CD4-positive, alpha-beta T cell treated with Interleukin-6 for 4 hours (primary cell): Measurements from ENCODE around the gene SURF6.
"Not testable (repeated sequence)": the region's sequence is repeated elsewhere in the genome, so short reads cannot be mapped to it uniquely, and the experiment has no call there.

ENCODE experiments used
- DNase-seq: peaks from one replicate; pipeline ENCODE4 v3.0.0-alpha.2; 2020; ENCODE audit warnings: mixed read lengths

The SURF6 gene

DNA sequence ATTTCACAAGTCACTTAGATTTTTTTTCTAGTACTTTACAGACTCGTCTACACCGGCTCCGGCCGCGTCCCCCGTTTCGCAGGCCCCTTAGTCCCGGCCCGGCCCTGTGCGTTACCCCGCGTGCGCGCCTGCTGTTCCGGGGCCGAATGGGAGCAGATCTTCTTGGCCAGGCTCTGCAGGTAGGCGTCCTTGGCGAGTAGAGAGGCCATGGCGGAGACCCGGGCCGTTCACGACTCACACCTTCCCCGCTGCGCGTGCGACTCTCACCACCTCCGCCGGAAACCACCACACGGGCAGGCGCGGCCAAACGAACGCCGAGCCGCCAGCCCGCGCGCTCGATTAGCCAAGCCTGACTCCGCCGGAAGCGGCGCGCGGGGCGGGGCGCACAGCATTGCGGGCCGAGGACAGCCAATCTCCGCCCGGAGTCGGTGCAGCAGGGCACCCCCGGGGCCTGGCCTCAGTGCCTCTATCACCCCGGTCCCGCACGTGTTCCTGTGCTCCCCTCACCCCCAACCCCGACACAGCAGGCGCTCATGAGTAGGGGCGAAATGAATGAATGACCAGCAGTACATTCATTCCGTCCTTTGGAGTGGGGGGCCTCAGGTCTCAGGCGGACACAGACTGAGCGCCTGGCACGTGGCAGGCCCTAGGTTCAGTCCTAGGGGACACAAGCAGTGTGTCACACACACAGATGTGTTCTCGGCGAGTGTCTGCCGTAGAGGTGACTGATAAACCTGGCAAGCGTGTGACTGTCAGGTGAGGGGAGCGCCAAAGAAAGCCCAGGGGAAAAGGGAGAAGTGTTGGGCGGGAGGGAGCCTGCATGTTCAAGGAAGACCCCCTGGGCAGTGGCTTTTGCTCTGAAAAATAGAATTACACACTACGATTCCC, at the start of gene SURF6:
Gene SURF6 (minus strand): TSS at position 265 of the 888 bp plus-strand sequence. CDS start 56 bp downstream, at position 209.
- DNase-seq: peak; percentile 94

DNA sequence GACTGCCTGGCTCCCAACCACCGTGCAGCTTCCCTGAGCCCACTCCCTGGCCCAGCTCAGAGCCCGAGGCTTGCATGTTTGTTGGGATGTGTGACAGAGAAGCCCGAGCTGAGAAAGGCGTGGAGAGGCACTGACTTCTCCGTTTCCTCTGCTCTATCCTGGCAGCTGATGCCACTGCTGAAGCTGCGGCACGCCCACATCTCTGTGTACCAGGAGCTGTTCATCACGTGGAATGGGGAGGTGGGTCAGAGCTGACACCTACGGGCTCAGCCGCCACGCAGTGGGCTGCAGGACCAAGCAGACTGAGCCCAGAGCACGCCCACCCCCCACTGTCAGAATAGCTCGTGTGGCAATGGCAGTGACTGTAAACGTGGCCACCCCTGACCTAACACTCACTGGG, 49.5 kb upstream of the SURF6 start:
- DNase-seq: no peak

DNA sequence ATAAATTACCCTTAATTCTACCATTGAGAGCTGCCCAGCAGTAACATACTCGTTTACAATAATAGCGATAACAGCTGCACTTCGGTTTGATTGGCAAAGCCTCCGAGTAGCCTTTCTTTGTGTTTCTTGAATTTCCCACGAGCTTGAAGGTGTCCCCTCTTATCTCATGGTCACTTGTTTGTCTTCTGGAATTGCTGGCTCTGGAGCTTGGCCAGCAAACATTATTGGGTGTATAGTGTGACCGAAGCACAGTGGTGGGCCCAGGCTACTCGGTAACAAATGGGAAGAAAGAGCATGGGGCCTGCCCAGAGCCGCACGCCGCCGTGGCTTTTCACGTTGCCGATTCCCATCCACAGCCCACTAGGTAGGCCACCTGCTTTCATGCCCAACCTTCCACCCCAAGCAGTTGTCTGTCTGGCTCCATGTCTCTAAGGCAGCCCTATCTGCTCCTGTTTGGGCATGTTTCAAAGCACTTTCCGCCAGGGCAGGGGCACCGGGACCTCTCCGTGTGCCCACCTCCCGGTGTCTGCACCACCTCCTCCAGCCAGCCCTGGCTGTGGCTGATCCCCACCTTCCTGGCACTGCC, 48.8 kb upstream of the SURF6 start:
- no peak for DNase-seq

DNA sequence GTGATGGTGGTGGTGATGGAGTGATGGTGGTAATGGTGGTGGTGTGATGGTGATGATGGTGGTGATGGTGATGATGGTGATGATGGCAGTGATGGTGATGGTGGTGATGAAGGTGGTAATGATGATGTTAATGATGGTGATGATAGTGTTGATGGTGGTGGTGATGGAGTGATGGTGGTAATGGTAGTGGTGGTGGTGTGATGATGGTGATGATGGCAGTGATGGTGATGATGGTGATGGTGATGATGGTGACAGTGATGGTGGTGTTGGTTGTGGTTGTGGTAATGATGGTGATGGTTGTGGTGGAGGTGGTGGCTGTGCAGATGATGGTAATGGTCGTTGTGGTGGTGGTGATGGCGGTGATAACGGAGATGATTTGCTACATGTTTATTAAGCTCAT, 47.5 kb upstream of the SURF6 start:
- DNase-seq: no peak

DNA sequence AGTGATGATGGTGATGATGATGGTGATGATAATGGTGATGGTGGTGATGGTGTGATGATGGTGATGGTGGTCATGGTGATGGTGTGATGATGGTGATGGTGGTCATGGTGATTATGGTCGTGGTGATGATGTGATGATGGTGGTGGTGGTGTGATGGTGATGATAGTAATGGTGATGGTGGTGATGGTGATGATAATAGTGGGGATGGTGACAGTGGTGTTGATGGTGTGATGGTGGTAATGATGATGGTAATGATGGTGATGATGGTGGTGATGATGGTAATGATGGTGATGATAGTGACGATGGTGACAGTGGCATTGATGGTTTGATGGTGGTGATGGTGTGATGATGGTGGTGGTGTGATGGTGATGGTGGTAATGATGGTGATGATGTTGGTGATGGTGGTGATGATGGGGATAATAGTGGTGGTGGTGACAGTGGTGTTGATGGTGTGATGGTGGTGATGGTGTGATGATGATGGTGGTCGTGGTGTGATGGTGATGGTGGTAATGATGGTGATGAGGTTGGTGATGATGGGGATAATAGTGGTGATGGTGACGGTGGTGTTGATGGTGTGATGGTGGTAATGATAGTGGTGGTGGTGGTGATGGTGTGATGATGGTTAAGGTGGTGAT, 46.6 kb upstream of the SURF6 start:
- no peak for DNase-seq

DNA sequence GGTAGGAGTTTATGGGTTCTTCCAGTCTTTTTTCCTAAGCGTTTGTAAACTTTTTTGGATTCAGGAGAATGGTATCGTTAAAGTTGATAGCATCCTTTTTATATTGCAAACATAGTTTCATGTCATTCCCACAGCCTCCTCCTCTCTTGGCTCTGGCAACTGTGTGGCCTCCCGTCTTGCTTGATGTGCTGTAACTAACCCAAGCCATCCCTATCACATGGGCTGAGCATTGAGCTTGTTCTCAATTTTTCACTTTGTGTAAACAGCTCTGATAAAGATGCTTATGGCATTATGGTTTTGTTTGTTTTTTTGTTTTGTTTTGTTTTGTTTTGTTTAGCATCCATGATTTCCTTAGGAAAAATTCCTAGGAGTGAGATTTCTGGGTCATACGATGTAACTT, 44.7 kb upstream of the SURF6 start:
- DNase-seq: no peak

DNA sequence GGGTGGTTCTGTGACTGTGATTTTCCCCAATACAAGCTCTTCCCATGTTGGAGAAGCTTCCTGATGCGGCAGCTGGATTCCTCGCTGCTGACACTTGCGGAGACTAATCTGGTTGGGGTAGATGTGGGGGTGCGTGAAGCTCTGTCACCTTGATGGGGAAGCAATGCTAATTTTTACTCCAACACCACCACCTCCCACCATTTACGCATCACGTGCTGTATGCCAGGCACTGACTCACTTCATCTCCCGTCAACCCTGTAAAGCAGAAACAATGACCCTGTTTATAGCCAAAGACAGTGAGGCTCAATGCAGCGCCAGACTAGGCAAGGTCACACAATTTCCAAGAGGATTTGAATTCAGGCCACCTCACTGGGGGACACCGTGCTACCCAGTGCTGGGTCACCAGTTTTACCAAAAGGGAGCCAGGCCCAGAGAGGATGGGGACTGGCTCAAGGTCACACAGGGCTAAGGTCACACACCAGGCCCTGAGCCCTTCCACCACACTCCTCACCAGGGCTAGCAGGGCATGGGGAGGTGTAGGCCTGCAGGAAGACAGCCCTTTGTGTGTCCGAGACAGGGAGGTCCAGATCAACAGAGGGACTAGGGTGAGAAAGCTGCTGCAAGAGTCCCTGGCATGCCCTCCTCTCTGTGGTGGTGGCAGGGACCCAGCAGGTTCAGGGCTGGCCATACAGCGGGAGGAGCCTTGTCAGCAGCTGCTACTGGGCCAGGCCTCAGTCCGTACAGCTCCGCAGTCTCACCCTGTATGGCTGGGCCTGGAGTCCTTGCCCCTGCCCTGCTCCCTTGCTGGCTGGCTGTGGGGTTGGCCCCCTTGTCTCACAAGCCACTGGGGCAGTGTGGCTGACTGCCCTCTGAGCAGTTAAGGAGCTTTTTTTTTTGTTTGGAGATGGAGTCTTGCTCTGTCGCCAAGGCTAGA, 43.4 kb upstream of the SURF6 start:
- DNase-seq: no peak

DNA sequence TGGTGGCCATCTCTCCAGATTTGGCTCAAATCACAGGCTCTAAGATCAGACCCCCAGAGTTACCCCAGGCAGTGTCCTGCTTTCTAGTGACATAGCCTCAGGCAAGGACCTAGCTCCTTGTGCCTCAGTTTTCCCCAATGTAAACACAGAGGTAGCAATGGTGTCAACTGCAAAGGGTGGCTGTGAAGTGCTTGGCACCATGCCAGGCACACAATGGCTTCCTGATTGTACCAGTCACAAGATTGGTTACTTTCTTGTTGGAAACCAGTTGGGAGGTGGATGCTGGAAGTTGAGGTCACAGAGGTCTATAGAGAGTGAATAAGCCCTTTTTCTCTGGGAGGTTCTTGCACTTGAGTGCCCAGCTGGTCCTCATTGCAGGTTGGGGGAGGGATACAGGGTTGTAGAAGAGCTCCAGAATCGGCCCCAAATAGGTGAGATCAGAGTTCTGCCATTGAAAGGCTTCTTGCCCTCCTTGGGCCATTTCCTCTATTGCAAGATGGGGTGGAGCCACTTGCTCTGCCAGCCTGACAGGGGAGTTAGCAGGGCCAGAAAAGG, 42.5 kb upstream of the SURF6 start:
- DNase-seq: no peak

- no peak for DNase-seq
Observed at GRCh38 chr9:133377721-133378216, 41.8 kb upstream of the SURF6 start.

GRCh38 chr9:133377280-133377679, 41.3 kb upstream of the SURF6 start:
- not testable (repeated sequence) for DNase-seq

DNA sequence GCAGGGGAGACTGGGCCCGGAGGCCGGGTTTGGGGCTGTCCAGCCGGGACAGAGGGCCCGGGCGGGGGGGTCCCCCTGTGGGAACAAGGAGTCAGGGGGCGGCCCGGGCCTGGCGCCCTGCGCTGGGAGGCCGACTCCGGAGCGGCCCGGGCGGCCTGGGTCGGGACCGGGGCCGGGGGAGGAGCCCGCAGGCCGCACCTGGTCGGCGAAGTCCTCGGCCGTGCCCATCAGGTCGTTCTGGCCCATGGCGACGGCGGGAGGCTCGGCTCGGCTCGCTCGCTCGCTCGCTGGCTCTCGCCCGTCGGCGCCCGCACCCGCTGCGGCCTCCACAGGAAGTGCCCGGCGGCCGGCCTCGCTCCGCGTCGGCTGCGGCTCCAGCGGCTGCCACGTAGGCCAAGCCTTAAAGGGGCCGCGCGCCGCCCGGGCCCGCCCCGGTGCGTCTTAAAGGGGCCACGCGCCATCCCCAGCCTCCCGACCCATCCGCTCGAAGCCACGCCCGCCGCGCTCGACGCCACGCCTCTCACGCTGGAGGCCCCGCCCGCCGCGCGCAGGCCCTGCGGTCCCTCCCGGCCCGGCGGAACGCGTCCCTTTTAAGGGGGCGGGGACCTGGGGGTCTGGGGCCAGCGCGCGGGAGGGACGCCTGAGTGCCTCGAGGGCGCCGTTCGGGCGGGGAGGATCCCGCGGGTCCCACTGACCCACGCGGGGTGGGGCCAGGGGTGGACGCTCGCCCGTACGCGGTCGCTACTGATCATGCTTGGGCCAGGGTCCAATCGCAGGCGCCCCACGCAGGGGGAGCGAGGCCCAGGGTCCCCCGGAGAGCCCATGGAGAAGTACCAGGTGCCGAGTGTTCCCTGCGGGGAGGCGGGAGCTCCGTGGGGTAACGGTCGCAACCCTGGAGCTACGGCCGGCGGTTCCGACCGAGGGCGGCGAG, 40.0 kb upstream of the SURF6 start, which contains the start of the genes STKLD1 and SURF4:
Gene STKLD1 (plus strand): TSS at position 643 of the 931 bp plus-strand sequence. CDS start 108 bp downstream, at position 751.
Gene SURF4 (minus strand): TSS at position 337 of the 931 bp plus-strand sequence. CDS start 91 bp downstream, at position 246.
- peak; percentile 94 for DNase-seq

DNA sequence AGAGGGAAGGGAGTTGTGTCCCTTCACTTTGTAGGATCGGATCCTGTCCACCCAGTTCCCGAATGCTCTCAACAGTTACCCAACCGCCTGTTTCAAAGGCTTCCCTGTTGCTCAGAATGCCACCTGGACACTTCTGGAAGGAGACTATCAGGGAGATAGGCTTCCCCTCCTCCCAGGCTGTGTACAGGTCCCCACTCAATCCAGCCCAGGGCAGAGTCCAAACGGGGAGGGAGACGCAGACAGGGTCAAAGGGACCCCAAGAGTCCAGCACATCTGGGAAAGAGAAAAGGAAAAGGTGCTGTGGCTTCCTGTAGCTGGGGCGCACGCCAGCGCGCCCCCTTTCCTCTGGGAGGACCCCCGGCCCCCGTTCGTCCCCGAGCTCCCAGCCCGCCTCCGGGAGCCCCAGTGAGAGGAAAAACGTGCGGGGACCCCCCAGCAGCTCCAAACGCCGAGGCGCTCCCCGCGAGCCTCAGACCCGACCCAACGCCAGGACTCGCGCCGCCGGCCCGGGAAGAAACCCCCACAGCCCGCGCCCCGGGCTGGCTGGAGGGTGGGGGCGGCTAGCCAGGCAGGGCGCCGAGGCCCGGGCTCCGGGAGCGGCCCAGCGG, 39.2 kb upstream of the SURF6 start:
- DNase-seq: peak; percentile 21

- peak; percentile 49 for DNase-seq
Observed at GRCh38 chr9:133374612-133375115, 38.7 kb upstream of the SURF6 start.

GRCh38 chr9:133372144-133372543, 36.2 kb upstream of the SURF6 start:
- no peak for DNase-seq

DNA sequence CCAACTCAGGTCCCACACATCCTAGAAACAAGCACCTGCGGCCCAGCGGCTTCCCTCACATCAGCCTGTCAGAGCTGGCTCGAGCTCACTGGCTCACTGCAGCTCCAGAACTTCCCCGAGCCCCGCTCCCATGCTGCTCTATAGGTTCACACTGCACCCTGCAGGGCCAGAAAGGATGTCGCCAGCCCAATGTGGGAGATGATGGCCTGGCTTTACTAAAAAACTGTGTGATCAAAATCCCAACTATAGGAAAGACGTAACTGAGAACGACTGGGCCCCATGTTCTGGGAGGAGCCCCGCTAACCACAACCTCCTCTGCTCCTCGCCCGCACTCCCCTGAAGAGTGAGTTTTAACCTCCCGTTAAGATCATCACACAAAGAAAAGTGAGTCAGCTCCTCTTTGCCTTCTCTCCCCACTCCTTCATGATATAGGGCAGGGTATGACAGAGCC, 35.3 kb upstream of the SURF6 start:
- peak; percentile 80 for DNase-seq

- DNase-seq: peak; percentile 67
Observed at GRCh38 chr9:133370685-133371084, 34.7 kb upstream of the SURF6 start.

DNA sequence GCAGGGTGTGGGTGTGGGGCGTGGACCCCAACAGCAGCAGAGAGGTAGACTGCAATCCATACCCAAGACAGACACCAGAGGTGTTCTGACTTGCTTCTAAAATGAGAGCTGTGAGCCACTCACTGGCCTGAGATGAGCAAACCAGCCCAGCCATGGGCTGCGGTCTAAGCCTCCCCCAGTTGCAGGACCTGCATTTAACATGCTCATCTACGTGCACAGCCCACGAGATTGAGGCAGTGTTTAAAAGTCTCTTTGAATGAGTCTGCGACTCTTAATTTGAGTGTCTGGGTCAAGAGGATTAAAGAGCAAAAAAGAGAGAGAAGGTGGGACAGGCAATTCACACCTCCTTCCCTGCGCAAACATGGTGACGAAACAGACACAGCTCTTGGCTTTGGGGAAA, 33.9 kb upstream of the SURF6 start:
- no peak for DNase-seq

DNA sequence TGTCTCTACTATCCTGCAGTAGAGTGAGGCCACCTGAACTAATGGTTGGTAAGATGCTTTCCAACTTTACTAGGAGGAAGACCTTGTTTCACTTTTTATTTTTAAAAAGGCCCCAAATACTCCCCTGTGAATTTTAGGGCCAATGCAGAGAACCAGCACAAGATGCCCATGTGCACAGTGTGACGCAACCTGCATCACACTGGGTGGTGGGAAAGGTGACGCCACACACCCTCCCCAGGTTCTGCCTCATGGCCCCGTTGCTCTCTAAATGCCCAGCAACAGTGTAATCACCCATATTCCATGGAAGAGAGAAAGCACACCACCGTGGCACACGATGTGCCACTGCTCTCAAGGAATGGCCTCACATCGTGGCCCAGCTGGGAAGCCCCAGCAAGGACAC, 33.4 kb upstream of the SURF6 start:
- DNase-seq: no peak

GRCh38 chr9:133368249-133368881, 32.4 kb upstream of the SURF6 start:
- DNase-seq: no peak
